WI38 (cell line): ENCODE measurements around the gene PUM2.

ENCODE experiments used
- H3K4me3 ChIP-seq: 2 replicates; pipeline ENCODE4 v1.5.1; 2011; ENCODE audit warnings: low read depth, mild to moderate bottlenecking, control low read depth, low read length
- CTCF ChIP-seq: IDR thresholded peaks from 2 replicates; pipeline ENCODE4 v1.5.1; 2012; ENCODE audit warnings: low read depth, mild to moderate bottlenecking, control low read depth, low read length

PUM2 gene

DNA sequence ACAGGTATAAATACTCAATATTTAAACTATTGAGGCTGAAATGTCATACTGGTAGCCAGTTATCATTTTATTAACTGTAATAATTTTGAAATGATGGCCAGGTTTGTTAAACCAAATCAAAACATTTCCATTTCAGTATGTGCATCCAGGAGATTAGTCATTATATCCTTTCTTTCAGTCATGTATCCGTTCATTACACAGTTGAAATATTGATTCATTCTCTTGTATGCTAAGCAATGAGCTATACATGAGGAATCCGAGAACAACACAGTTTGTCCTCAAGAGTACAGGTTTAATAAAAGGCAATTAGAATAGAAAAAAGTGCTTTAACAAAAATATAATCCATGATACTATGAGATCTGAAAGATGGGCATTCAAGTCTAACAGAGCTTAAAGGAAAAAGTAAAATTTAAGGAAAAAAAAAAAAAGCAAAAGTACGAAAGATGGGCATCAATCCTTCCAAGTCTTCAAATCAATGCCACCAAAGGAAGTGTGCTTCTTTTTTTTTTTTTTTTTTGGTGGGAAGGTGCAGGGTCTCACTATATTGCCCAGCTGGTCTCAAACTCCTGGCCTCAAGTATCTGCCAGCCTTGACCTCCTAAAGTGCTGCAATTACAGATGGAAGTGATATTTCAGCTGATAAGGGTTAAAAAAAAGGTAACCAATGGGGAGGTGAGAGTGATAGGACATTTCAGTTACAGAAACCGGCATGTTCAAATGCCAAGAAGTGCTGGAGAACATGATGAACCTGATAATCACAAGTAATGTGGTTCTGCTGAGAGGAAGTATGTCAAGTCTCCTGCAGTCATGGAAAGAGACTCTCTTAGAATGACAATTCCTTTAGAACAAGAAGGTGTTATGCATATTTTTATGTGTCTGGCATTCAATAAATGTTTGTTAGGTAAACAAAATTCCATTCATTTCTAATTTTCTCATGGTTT, 35.8 kb downstream of the PUM2 start:
- TF ChIP-seq CTCF, result no peak
- H3K4me3 ChIP-seq, result no peak overlapping the region

- no peak overlapping the region for H3K4me3 ChIP-seq
Observed at GRCh38 chr2:20313659-20314058, 37.0 kb downstream of the PUM2 start.

DNA sequence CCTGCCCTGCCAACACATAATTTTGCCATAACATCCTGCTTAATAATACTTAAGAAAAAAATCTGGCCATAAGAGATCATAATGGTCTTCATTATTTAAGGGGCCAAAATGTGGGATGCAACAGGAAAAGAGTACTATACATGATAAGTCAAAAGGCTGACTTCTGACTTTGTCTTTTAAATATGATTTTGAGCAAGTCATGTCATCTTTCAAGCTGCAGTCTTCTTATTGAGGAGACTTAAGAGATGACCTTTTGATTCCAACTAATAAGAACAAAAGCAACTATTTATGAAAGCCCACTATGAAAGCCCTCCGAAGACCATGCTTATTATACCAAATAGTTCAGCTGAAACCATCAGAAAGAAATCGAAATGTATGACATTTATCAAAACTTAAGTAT, 41.6 kb downstream of the PUM2 start:
- H3K4me3 ChIP-seq, result no peak overlapping the region
- TF ChIP-seq CTCF, result no peak

More at GRCh38 chr2:20313659-20314058, 37.0 kb downstream of the PUM2 start:
- TF ChIP-seq CTCF, result no peak

- H3K4me3 ChIP-seq, result no peak overlapping the region
- TF ChIP-seq CTCF, result no peak
Observed at GRCh38 chr2:20307311-20307710, 43.3 kb downstream of the PUM2 start.

- TF ChIP-seq CTCF, result no peak
- no peak overlapping the region for H3K4me3 ChIP-seq
Observed at GRCh38 chr2:20304411-20304810, 46.2 kb downstream of the PUM2 start.

- TF ChIP-seq CTCF, result no peak
Observed at GRCh38 chr2:20303966-20304365, 46.7 kb downstream of the PUM2 start.

DNA sequence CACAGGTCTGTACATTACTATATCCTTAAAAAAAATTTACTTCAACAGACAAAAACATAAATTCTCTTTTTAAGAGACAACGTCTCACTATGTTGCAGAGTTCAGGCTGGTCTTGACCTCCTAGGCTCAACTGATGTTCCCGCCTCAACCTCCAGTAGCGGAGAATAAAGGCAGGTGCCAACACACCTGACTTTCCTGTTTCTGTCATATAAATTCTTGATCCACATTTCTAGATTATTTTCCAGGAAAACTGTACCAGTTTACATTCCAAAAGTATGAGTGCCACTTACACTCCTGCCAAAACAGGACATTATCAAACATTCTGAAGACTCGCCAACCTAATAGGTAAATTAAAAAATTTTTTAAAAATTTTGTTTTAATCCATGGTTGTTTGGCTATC, 48.6 kb downstream of the PUM2 start:
- no peak overlapping the region for H3K4me3 ChIP-seq
- TF ChIP-seq CTCF, result no peak

More at GRCh38 chr2:20303966-20304365, 46.7 kb downstream of the PUM2 start:
- no peak overlapping the region for H3K4me3 ChIP-seq
